Gastroesophageal sphincter (tissue), 3 donors: ENCODE results near the gene CCL24.

ENCODE experiments used
- EP300 ChIP-seq: sonication (generic); formaldehyde crosslinking; IDR thresholded peaks from one replicate; pipeline ENCODE4 v1.6.1; 2017; ENCODE audit warnings: antibody characterized with exemption, mild to moderate bottlenecking
- POLR2A ChIP-seq, 2 donors: fragments of 450-650 bp; IDR thresholded peaks; one replicate each; pipeline ENCODE4 v1.6.1; 2017; ENCODE audit warnings: antibody characterized with exemption in 2 of 2, mild to moderate bottlenecking in 2 of 2, moderate library complexity in 1 of 2
- TF ChIP-seq, protein P1 (sequence below), 4 experiments: fragments of 200-600 bp in 2 of 4; fragments of 450-650 bp in 2 of 4; sonication (generic) in 1 of 4; IDR thresholded peaks; one replicate each; pipeline ENCODE4 v1.5.1; 2017 to 2019; ENCODE audit warnings: antibody characterized with exemption in 4 of 4, mild to moderate bottlenecking in 2 of 4, moderate library complexity in 2 of 4

DNA sequence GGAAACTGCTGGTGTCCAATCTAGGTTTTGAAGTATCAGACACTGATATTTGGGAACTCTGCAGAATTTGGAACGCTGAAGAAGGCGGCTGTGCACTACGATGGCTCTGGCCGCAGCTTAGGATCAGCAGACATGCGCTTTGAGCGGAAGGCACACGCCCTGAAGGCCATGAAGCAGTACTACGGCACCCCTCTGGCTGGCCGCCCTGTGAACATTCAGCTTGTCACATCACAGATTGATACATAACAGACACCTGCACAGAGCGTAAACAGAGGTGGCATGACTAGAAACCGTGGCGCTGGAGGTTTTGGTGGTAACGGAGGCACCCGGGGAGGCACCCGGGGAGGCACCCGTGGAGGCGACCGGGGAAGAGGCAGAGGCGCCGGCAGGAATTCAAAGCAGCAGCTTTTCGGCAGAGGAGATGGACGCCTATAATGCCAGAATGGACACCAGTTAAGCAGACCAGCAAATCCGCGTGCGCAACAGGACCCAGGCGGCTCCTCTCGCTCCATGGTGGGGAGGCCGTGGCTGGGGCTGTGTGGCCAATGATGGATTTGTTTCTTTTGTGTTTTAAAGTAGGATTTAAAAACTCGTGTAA, 22.2 kb upstream of the CCL24 start:
- TF ChIP-seq POLR2A (IDR thresholded peaks at IDR 0.05) (no peak), EP300 (no peak)
- TF ChIP-seq, protein P1, sequence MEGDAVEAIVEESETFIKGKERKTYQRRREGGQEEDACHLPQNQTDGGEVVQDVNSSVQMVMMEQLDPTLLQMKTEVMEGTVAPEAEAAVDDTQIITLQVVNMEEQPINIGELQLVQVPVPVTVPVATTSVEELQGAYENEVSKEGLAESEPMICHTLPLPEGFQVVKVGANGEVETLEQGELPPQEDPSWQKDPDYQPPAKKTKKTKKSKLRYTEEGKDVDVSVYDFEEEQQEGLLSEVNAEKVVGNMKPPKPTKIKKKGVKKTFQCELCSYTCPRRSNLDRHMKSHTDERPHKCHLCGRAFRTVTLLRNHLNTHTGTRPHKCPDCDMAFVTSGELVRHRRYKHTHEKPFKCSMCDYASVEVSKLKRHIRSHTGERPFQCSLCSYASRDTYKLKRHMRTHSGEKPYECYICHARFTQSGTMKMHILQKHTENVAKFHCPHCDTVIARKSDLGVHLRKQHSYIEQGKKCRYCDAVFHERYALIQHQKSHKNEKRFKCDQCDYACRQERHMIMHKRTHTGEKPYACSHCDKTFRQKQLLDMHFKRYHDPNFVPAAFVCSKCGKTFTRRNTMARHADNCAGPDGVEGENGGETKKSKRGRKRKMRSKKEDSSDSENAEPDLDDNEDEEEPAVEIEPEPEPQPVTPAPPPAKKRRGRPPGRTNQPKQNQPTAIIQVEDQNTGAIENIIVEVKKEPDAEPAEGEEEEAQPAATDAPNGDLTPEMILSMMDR (IDR thresholded peaks at IDR 0.05): no peak
